ENCODE data around the gene IL32. TPM values are rescaled to one million over a fixed set of nuclear protein-coding genes. Genes with fewer than 3 reads are reported as not detected.

IL32 gene
- total and polyA plus RNA-seq, 9 of the 15 experiments (the other 6 are each of a cell fraction or from before 2014, with no cell fraction given): 0.21 to 2.2 (median 0.37) TPM; not detected in 3

DNA sequence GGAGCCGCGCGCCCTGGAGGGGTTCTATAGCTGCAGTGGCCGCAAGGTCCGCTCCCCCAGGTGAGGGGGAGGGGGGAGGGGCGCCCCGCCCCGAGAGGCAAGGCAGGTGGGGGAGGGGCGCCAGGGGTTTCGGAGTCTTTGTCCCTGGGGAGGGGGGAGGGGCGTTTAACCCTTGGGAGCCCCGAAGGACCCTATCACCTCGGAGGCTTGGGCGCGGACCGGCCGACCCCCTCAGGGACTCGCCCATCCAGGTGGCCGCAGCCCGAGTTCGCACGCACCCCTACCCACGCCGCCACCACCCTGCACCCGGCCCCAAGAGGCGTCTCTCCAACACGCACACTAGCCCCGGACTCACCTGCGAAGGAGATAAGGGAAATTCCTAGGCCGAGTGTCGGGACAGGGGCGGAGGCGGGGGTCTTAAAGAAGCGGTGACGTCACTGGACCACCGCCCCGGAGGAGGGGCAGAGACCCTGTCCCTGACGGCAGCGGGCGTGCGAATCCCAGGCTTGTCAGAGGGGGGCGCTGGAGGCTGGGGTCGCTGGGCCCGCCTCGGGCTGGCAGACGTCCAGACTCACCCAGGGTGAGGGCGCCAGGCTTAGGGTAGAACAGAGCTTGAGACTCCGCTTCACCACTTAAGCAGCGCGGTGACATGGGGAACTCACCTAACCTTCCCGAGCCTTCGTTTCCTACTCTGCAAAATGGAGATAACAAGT, 47.5 kb upstream of the IL32 start, which contains the start of gene CLDN6:
TSS of gene CLDN6 (minus strand) at position 390 of the 713 bp plus-strand sequence. CDS start 2,162 bp downstream, outside the sequence.
- no peak for FAIRE-seq
- intact Hi-C loops (cut with micrococcal nuclease): no loop called here
- in situ Hi-C loops (cut with MboI): no loop called here
- Histone ChIP-seq H3K27me3 (ENCODE audit: control insufficient read depth in 2 of 2, insufficient read depth in 2 of 2, low read length in 2 of 2) (no peaks in the 10 kb centered on the region), H3K9me1 (ENCODE audit: control insufficient read depth, insufficient read depth, low read length) (peaks cover 6% of the 10 kb centered on the region), H4K20me1 (replicated peaks; ENCODE audit: control insufficient read depth, insufficient read depth, low read length) (peaks cover 22% of the 10 kb centered on the region), H3K9me3 (replicated peaks; ENCODE audit: control insufficient read depth, insufficient read depth, low read depth, low read length) (no peaks in the 10 kb centered on the region), H3K4me1 (replicated peaks in 1 of 2; ENCODE audit: control insufficient read depth in 2 of 2, insufficient read depth in 2 of 2, low read length in 2 of 2) (peaks cover 38 to 94% of the 10 kb centered on the region in 2 experiments), H3K4me3 (no peak within 1 kb of the TSS), H3K36me3 (ENCODE audit: control insufficient read depth, insufficient read depth, low read length) (peaks cover 14% of the 10 kb centered on the region; the same call in 2 of the 3 replicates), H3K9ac (ENCODE audit: insufficient read depth in 1 of 2, low read depth in 2 of 2, low read length in 2 of 2) (peak within 1 kb of the TSS; percentile 39 to 83), H3K4me2 (ENCODE audit: insufficient read depth, low read length) (peak within 1 kb of the TSS; percentile 65), H3K27ac (ENCODE audit: extremely low read depth, low read depth, low read length) (peak within 1 kb of the TSS; percentile 53), H3K79me2 (ENCODE audit: control insufficient read depth, insufficient read depth, low read length) (peaks cover 28% of the 10 kb centered on the region), H2AFZ (ENCODE audit: low read depth, low read length) (peak within 1 kb of the TSS; percentile 90)
- ChIA-PET POLR2A (interaction anchor here (0.7 to 3.3 kb wide), 2 partner anchors 11 to 30 kb away, joined by 3 to 29 read pairs; no protein-coding TSS in a partner anchor), CTCF (ENCODE audit: low intra/inter-chr PET ratio) (no interaction called here)
- DNase-seq (ENCODE audit: extremely low read depth in 1 of 4, low spot score in 3 of 4): peak; percentile 60 to 70 (median 66)
- no TSS peak for BruUV-seq (replicated peaks)
- WGBS (ENCODE audit: insufficient coverage, low coverage, missing lambda C conversion rate): 25% methylated on average over 22 of the region's 52 CpGs
- no peak for ATAC-seq
- no peak for TF ChIP-seq ATF1 (CRISPR knock-in tag; IDR thresholded peaks at IDR 0.05)
- TF ChIP-seq ATF1 (tag; IDR thresholded peaks at IDR 0.05): peak; percentile 85
- TF ChIP-seq, protein P1, sequence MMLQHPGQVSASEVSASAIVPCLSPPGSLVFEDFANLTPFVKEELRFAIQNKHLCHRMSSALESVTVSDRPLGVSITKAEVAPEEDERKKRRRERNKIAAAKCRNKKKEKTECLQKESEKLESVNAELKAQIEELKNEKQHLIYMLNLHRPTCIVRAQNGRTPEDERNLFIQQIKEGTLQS (IDR thresholded peaks at IDR 0.05): peak; percentile 89
- TF ChIP-seq, protein P1 (CRISPR knock-in tag; conservative IDR thresholded peaks at IDR 0.05): no peak
- TF ChIP-seq MTA3 (IDR thresholded peaks at IDR 0.05; ENCODE audit: borderline replicate concordance): peak; percentile 62; the same call in 1 of the 2 replicates
- TF ChIP-seq HNRNPLL (IDR thresholded peaks at IDR 0.05; ENCODE audit: low read depth, low read length, poor library complexity, severe bottlenecking): no peak
- TF ChIP-seq STAT5B (CRISPR knock-in tag; IDR thresholded peaks at IDR 0.05): no peak
- TF ChIP-seq, protein P2, sequence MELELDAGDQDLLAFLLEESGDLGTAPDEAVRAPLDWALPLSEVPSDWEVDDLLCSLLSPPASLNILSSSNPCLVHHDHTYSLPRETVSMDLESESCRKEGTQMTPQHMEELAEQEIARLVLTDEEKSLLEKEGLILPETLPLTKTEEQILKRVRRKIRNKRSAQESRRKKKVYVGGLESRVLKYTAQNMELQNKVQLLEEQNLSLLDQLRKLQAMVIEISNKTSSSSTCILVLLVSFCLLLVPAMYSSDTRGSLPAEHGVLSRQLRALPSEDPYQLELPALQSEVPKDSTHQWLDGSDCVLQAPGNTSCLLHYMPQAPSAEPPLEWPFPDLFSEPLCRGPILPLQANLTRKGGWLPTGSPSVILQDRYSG (tag; conservative IDR thresholded peaks at IDR 0.05; ENCODE audit: low read depth): no peak
- TF ChIP-seq BRF1 (IDR thresholded peaks at IDR 0.05; ENCODE audit: borderline replicate concordance, extremely low read depth, insufficient read length): no peak
- TF ChIP-seq EGR1 (conservative IDR thresholded peaks at IDR 0.05): 0 out of 2 replicates have a peak, but pooled peaks have one; percentile 21
- no peak for TF ChIP-seq POU5F1 (IDR thresholded peaks at IDR 0.05; ENCODE audit: borderline replicate concordance, low read depth, low read length, partially characterized antibody)
- TF ChIP-seq ATF7 (IDR thresholded peaks at IDR 0.05): peak; percentile 90
- no peak for TF ChIP-seq DMBX1 (CRISPR knock-in tag; IDR thresholded peaks at IDR 0.05; ENCODE audit: borderline replicate concordance)
- TF ChIP-seq, protein P3, sequence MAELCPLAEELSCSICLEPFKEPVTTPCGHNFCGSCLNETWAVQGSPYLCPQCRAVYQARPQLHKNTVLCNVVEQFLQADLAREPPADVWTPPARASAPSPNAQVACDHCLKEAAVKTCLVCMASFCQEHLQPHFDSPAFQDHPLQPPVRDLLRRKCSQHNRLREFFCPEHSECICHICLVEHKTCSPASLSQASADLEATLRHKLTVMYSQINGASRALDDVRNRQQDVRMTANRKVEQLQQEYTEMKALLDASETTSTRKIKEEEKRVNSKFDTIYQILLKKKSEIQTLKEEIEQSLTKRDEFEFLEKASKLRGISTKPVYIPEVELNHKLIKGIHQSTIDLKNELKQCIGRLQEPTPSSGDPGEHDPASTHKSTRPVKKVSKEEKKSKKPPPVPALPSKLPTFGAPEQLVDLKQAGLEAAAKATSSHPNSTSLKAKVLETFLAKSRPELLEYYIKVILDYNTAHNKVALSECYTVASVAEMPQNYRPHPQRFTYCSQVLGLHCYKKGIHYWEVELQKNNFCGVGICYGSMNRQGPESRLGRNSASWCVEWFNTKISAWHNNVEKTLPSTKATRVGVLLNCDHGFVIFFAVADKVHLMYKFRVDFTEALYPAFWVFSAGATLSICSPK (IDR thresholded peaks at IDR 0.05; ENCODE audit: borderline replicate concordance): no peak
- TF ChIP-seq, protein P4, sequence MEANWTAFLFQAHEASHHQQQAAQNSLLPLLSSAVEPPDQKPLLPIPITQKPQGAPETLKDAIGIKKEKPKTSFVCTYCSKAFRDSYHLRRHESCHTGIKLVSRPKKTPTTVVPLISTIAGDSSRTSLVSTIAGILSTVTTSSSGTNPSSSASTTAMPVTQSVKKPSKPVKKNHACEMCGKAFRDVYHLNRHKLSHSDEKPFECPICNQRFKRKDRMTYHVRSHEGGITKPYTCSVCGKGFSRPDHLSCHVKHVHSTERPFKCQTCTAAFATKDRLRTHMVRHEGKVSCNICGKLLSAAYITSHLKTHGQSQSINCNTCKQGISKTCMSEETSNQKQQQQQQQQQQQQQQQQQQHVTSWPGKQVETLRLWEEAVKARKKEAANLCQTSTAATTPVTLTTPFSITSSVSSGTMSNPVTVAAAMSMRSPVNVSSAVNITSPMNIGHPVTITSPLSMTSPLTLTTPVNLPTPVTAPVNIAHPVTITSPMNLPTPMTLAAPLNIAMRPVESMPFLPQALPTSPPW (CRISPR knock-in tag; IDR thresholded peaks at IDR 0.05): no peak
- no peak for TF ChIP-seq ZNF584 (CRISPR knock-in tag; IDR thresholded peaks at IDR 0.05; ENCODE audit: low read depth)
